NCI-H187 treated with DMSO at 0.1 percent for 48 hours (cell line): ENCODE results near the gene ZNF580.

Experiments
- DNase-seq: peaks from one replicate; lab custom pipeline; 2025; lab: John Stamatoyannopoulos, UW

The ZNF580 gene

GRCh38 chr19:55663846-55664536, 23.2 kb downstream of the ZNF580 start:
- DNase-seq: no peak

GRCh38 chr19:55666343-55667005, 25.7 kb downstream of the ZNF580 start:
- DNase-seq: no peak

GRCh38 chr19:55667006-55667381, 26.2 kb downstream of the ZNF580 start:
- no peak for DNase-seq

GRCh38 chr19:55667511-55667910, 26.7 kb downstream of the ZNF580 start:
- DNase-seq: no peak

GRCh38 chr19:55667958-55668357, 27.2 kb downstream of the ZNF580 start:
- no peak for DNase-seq

- no peak for DNase-seq
Observed at GRCh38 chr19:55668603-55669348, 28.0 kb downstream of the ZNF580 start.

- DNase-seq: no peak
Observed at GRCh38 chr19:55669418-55670279, 28.8 kb downstream of the ZNF580 start.

- DNase-seq: no peak
Observed at GRCh38 chr19:55670280-55671053, 29.7 kb downstream of the ZNF580 start.

GRCh38 chr19:55671054-55671378, 30.2 kb downstream of the ZNF580 start:
- no peak for DNase-seq

GRCh38 chr19:55672418-55672817, 31.6 kb downstream of the ZNF580 start:
- DNase-seq: no peak

GRCh38 chr19:55673465-55673864, 32.7 kb downstream of the ZNF580 start:
- no peak for DNase-seq

- no peak for DNase-seq
Observed at GRCh38 chr19:55673889-55674288, 33.1 kb downstream of the ZNF580 start.

GRCh38 chr19:55674459-55674840, 33.6 kb downstream of the ZNF580 start:
- DNase-seq: no peak

GRCh38 chr19:55674841-55675660, 34.2 kb downstream of the ZNF580 start, which contains the start of gene EPN1:
TSS of gene EPN1 (plus strand) at chr19:55675226. CDS start at chr19:55678628, 3,402 bp downstream.
- DNase-seq: peak; percentile 79

GRCh38 chr19:55675661-55676354, 35.0 kb downstream of the ZNF580 start:
- DNase-seq: no peak

- no peak for DNase-seq
Observed at GRCh38 chr19:55676383-55676782, 35.6 kb downstream of the ZNF580 start.

- no peak for DNase-seq
Observed at GRCh38 chr19:55676889-55677505, 36.2 kb downstream of the ZNF580 start.

GRCh38 chr19:55677572-55678028, 36.8 kb downstream of the ZNF580 start:
- DNase-seq: no peak

GRCh38 chr19:55678121-55678671, 37.4 kb downstream of the ZNF580 start:
- no peak for DNase-seq
